Cardiac fibroblast (primary cell): Measurements from ENCODE around the gene PHLDA1.

ENCODE experiments used
- DNase-seq, 2 donors: peaks; one replicate each; pipeline versions ENCODE4 v3.0.0 to v3.0.0-alpha.2; 2010; ENCODE audit warnings: low read depth in 2 of 2
- H3K4me3 ChIP-seq, 2 donors: replicated peaks in 1 of 2; 1 replicate in 1 of 2; 2 replicates in 1 of 2; pipeline ENCODE4 v1.5.1; 2011; ENCODE audit warnings: low read depth in 2 of 2, low read length in 2 of 2, mild to moderate bottlenecking in 2 of 2, moderate library complexity in 1 of 2
- TF ChIP-seq, protein P1 (sequence below): IDR thresholded peaks from one replicate; pipeline ENCODE4 v1.5.1; 2011; ENCODE audit warnings: low read depth, mild to moderate bottlenecking, low read length, inconsistent platforms

Gene PHLDA1

GRCh38 chr12:76057326-76057725 lies 25.8 kb upstream of the PHLDA1 start:
- no peak overlapping the region for H3K4me3 ChIP-seq
- TF ChIP-seq, protein P1, sequence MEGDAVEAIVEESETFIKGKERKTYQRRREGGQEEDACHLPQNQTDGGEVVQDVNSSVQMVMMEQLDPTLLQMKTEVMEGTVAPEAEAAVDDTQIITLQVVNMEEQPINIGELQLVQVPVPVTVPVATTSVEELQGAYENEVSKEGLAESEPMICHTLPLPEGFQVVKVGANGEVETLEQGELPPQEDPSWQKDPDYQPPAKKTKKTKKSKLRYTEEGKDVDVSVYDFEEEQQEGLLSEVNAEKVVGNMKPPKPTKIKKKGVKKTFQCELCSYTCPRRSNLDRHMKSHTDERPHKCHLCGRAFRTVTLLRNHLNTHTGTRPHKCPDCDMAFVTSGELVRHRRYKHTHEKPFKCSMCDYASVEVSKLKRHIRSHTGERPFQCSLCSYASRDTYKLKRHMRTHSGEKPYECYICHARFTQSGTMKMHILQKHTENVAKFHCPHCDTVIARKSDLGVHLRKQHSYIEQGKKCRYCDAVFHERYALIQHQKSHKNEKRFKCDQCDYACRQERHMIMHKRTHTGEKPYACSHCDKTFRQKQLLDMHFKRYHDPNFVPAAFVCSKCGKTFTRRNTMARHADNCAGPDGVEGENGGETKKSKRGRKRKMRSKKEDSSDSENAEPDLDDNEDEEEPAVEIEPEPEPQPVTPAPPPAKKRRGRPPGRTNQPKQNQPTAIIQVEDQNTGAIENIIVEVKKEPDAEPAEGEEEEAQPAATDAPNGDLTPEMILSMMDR = no peak
- DNase-seq = no peak

DNA sequence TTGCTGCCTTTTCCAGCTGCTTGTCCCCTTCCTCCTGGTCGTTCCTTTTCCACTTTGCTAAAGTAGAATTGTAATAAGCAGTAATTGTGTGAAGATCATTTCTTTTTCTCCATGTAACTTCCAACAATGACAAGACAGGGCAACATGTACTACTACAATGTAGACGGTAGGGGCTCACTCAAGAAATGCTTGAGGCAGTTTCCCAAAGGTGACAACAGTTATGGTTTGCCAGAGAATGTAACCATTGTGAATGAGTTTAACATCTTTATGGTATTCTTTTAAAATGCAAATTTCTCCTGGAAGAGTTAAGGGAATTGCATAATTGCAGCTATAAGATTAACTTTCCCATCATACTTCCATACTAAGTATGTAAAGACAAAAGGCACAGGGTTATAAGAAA lies 23.8 kb upstream of the PHLDA1 start:
- no peak for DNase-seq
- TF ChIP-seq, protein P1 = no peak

GRCh38 chr12:76049575-76050251 lies 18.1 kb upstream of the PHLDA1 start:
- no peak for DNase-seq
- no peak overlapping the region for H3K4me3 ChIP-seq
- TF ChIP-seq, protein P1 = no peak

More for the DNA sequence above, 23.8 kb upstream of the PHLDA1 start:
- H3K4me3 ChIP-seq = no peak overlapping the region

- no peak for DNase-seq
- TF ChIP-seq, protein P1 = no peak
- no peak overlapping the region for H3K4me3 ChIP-seq
Measured at GRCh38 chr12:76047742-76048141, 16.2 kb upstream of the PHLDA1 start.

GRCh38 chr12:76047060-76047459 lies 15.5 kb upstream of the PHLDA1 start:
- no peak for DNase-seq
- TF ChIP-seq, protein P1 = no peak
- no peak overlapping the region for H3K4me3 ChIP-seq

DNA sequence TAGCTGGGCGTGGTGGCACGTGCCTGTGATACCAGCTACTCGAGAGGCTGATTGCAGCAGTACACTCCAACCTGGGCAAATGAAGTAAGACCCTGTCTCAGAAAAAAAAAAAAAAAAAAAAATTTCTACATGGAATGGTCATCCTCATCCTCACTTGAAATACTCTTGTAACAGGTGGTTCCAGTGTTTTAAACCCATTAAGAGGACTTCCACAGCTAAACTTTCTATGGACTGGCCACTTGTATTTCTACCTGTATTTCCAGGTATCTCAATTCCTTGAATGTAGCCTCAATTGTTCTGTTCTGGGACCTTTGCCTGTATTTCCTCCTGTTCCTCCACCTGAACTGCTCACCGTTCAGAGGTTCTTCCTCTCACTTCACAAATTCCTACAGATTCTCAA lies 11.8 kb upstream of the PHLDA1 start:
- H3K4me3 ChIP-seq = no peak overlapping the region
- TF ChIP-seq, protein P1 = no peak

DNA sequence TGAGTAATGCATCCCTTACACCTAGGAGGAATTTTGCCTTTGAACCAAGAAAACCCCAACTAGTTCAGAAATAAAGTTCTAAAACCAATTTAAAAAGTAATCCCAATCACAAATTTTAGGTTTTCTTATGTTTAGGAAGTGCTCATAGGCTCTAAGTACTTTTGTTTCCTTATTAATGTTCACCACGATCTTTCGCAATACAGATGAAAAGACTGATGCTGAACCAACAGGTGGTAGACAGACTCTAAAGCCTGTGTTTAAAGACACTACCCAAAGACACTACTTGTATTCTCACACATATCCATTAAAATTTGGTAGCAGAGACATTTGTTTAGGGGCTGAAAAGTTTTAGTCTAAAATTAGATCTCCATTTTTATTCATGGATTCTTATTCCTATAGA lies 10.6 kb upstream of the PHLDA1 start:
- TF ChIP-seq, protein P1 = no peak
- DNase-seq = no peak

More for the DNA sequence above, 11.8 kb upstream of the PHLDA1 start:
- DNase-seq = no peak

More for the DNA sequence above, 10.6 kb upstream of the PHLDA1 start:
- no peak overlapping the region for H3K4me3 ChIP-seq
